ENCODE measurements around the gene FUBP3.

Gene FUBP3

DNA sequence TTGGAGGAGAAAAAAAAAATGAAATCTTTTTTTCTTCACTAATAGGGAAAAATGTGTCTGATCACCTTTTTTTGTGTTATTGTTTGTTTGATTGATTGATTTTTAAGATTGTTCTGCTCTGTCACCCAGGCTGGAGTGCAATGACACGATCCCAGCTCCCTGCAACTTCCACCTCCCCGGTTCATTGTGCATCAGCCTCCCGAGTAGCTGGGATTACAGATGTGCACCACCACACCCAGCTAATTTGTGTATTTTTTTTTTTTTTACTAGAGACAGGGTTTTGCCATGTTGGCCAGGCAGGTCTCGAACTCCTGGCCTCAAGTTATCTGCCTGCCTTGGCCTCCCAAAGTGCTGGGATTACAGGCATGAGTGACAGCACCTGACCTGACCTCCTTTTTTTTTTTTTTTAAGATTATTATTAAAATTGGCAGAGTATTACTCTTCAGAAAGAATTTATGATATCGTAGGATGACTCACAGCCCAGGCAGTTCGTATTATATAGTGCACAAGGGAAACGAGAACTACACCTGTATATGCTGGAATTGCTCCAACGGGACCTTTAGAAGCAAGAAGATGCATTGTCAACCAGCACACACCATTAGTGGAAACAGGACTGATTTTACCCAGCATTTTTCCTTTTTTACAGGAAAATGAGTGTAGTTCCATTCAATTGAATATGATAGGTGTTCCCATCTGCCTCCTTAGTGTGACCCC, 27.7 kb downstream of the FUBP3 start:
- TF ChIP-seq, protein P1, sequence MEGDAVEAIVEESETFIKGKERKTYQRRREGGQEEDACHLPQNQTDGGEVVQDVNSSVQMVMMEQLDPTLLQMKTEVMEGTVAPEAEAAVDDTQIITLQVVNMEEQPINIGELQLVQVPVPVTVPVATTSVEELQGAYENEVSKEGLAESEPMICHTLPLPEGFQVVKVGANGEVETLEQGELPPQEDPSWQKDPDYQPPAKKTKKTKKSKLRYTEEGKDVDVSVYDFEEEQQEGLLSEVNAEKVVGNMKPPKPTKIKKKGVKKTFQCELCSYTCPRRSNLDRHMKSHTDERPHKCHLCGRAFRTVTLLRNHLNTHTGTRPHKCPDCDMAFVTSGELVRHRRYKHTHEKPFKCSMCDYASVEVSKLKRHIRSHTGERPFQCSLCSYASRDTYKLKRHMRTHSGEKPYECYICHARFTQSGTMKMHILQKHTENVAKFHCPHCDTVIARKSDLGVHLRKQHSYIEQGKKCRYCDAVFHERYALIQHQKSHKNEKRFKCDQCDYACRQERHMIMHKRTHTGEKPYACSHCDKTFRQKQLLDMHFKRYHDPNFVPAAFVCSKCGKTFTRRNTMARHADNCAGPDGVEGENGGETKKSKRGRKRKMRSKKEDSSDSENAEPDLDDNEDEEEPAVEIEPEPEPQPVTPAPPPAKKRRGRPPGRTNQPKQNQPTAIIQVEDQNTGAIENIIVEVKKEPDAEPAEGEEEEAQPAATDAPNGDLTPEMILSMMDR (conservative IDR thresholded peaks at IDR 0.05; ENCODE audit: low read length), result no peak
- no peak for DNase-seq (ENCODE audit: low read depth)
- no peak overlapping the region for H3K4me3 ChIP-seq (ENCODE audit: low read length)

- TF ChIP-seq, protein P1 (conservative IDR thresholded peaks at IDR 0.05; ENCODE audit: low read length), result no peak
- peak; percentile 61 for DNase-seq (ENCODE audit: low read depth)
- no peak overlapping the region for H3K4me3 ChIP-seq (ENCODE audit: low read length)
Measured at GRCh38 chr9:130607640-130608420, 28.5 kb downstream of the FUBP3 start.

DNA sequence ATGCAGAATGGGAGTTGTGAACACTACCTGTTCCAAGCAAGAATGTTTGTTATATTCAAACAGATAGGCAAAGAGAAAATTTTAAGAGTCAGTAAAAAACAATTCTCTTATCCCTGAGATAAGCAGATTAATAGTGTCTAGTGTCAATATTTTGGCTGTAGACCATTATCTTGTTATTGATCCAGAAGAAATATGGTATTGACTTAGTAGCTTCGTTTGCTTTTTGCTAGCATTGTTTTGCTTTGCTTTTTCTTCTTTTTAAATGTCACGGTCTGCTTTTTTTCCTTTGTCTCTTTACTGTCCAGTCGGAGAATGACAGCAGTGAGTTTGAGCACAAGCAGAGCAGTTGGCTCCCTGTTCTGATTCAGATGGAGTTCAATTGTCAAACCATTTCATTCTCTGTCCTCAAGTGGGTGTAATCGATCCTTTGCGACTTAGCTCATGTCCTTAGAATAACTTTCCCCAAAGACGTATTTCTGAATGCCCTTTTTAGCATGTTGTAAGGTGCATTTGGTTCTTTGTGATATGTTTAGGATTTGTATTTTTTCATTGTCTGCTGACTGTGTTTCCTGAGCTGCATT, 29.3 kb downstream of the FUBP3 start:
- TF ChIP-seq, protein P1 (conservative IDR thresholded peaks at IDR 0.05; ENCODE audit: low read length), result no peak
- no peak for DNase-seq (ENCODE audit: low read depth)
- no peak overlapping the region for H3K4me3 ChIP-seq (ENCODE audit: low read length)

DNA sequence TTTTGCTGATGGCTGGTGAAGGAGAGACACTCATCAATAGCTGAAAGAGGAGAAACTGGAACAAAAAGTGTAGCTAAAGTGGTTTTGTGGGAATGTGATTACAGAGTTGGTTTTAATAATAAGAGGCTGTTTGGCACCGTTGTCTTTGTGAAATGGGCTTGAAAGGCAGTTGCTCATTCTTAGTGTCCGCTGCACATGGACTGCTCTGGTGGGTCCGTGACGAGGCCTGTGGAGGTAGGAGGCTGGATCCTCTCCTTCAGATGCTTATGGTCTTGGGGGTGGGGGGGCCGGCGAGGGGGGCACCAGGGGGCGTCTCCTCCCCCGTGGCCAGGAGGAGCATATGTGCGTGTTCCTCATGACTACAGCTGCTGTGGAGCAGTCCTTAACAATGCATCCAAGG, 29.8 kb downstream of the FUBP3 start:
- DNase-seq (ENCODE audit: low read depth), result no peak
- TF ChIP-seq, protein P1 (conservative IDR thresholded peaks at IDR 0.05; ENCODE audit: low read length), result no peak
- no peak overlapping the region for H3K4me3 ChIP-seq (ENCODE audit: low read length)

- no peak for DNase-seq (ENCODE audit: low read depth)
- TF ChIP-seq, protein P1 (conservative IDR thresholded peaks at IDR 0.05; ENCODE audit: low read length), result no peak
- H3K4me3 ChIP-seq (ENCODE audit: low read length), result no peak overlapping the region
Measured at GRCh38 chr9:130610862-130611707, 31.7 kb downstream of the FUBP3 start.

- TF ChIP-seq, protein P1 (conservative IDR thresholded peaks at IDR 0.05; ENCODE audit: low read length), result no peak
- DNase-seq (ENCODE audit: low read depth), result no peak
- H3K4me3 ChIP-seq (ENCODE audit: low read length), result no peak overlapping the region
Measured at GRCh38 chr9:130616451-130616850, 37.1 kb downstream of the FUBP3 start.

Measured in AG10803 (cell line).